CD4-positive, alpha-beta T cell treated with Interleukin-4 for 4 hours (primary cell): Measurements from ENCODE around the gene LRRC3.

Experiments used
- DNase-seq: peaks from one replicate; pipeline ENCODE4 v3.0.0-alpha.2; 2020

Gene LRRC3

DNA sequence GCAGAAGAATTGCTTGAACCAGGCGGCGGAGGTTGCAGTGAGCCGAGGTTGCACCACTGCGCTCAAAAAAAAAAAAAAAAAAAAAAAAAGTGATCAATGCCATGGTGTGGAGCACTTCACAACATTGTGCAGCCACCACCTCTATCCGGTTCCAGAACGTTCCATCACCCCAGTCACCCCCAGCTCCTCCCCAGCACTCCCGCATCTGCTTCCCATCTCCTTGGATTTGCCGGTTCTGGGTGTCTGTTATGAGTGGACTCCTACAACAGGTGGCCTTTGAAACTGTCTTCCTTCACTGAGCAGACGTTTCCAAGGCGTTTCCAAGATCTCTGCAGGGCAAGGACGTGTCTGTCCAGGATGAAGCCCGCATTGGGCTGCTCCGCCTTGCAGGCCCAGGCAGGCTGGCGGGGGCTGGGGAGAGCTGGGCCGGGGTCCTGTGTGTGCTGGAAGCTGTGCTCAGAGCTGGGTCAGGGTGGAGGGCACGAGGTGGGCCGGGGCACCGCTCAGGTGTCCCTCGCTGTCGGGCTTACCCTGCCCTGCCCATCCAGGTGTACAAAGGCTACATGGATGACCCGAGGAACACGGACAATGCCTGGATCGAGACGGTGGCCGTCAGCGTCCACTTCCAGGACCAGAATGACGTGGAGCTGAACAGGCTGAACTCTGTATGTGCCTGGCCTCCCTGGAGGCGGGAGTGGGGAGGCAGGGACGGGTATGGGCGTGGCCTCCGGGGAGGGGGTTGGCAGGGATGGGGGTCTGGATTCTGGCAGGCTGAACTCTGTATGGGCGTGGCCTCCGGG, 14.9 kb upstream of the LRRC3 start:
- no peak for DNase-seq

DNA sequence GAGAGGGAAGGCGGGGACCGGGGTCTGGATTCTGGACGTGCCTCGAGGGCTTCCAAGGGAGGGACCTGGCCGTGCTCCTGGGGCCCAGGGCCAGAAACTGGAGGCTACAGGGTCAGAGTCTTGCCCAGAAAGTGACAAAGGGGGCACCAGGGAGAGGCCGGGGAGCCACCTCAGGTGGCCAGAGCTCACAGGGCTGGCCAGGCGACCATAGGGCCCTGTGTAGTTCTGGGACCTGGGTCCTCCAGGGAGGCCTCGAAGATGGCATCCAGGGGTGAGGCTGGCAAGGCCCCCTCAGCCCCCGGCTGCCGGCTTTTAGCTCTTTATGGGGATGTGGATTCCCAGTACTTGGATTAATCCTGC, 14.3 kb upstream of the LRRC3 start:
- no peak for DNase-seq

DNA sequence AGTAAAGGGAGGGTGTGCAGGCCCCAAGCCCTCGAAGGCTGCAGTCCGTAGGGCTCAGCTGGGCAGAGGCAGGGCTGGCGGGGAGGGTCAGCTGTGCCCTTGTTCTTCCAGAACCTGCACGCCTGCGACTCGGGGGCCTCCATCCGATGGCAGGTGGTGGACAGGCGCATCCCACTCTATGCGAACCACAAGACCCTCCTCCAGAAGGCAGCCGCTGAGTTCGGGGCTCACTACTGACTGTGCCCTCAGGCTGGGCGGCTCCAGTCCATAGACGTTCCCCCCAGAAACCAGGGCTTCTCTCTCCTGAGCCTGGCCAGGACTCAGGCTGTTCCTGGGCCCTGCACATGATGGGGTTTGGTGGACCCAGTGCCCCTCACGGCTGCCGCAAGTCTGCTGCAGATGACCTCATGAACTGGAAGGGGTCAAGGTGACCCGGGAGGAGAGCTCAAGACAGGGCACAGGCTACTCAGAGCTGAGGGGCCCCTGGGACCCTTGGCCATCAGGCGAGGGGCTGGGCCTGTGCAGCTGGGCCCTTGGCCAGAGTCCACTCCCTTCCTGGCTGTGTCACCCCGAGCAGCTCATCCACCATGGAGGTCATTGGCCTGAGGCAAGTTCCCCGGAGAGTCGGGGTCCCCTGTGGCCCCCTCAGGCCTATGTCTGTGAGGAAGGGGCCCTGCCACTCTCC, 13.6 kb upstream of the LRRC3 start:
- no peak for DNase-seq

DNA sequence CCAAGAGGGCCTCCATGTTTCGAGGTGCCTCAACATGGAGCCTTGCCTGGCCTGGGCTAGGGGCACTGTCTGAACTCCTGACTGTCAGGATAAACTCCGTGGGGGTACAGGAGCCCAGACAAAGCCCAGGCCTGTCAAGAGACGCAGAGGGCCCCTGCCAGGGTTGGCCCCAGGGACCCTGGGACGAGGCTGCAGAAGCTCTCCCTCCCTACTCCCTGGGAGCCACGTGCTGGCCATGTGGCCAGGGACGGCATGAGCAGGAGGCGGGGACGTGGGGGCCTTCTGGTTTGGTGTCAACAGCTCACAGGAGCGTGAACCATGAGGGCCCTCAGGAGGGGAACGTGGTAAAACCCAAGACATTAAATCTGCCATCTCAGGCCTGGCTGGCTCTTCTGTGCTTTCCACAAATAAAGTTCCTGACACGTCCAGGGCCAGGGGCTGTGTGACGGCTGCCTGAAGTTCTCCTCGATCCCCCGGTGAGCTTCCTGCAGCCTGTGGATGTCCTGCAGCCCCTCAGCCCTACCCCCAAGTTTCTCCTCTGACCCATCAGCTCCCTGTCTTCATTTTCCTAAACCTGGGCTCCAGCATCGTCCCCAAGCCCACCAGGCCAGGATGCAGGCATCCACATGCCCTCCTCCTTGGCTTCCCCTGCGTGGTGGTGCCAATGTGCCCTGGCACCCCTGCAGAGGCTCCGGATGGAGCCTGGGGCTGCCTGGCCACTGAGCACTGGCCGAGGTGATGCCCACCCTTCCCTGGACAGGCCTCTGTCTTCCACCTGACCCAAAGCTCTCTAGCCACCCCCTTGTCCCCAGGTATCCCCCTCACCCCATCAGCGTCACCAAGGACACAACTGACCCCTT, 12.8 kb upstream of the LRRC3 start:
- DNase-seq: no peak

DNA sequence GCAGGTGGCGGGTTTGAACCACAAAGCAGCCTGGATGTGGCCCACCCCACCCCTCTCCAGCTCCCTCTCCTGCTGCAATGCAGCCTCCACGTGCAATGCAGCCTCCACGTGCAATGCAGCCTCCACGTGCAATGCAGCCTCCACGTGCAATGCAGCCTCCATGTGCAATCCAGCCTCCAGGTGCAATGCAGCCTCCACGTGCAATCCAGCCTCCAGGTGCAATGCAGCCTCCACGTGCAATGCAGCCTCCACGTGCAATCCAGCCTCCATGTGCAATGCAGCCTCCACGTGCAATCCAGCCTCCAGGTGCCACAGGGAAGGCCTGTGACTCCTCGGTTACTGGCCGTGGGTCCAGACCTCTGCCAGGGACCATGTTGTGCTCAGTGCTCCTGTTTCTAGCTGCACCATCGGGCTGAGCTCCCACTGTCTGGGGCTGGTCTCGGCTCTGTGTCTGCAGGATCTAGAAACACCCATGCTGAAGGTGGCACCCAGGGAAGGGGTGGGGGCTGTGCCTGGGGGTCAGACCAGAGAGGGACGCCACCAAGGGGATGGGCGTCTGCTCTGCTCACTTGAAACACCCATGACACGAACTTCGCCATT, 11.9 kb upstream of the LRRC3 start:
- DNase-seq: no peak

DNA sequence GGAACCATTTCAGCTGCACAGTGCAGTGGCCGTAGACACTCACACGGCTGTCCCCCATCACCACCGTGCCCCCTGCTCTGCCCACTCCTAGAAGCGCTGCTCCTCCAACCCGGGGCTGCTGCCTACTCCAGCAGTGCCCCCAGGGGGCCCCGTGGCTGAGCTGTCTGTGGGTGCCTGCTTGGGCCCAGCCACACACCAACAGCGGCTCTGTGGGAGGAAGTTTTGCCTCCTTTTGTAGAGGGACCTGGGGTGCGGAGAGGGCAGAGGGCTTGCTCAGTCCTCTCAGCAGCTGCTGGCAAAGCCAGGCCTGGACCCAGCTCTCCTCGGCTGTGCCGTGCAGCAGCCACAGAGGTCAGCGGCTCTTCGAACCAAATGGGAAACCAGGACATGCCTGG, 11.4 kb upstream of the LRRC3 start:
- no peak for DNase-seq

DNA sequence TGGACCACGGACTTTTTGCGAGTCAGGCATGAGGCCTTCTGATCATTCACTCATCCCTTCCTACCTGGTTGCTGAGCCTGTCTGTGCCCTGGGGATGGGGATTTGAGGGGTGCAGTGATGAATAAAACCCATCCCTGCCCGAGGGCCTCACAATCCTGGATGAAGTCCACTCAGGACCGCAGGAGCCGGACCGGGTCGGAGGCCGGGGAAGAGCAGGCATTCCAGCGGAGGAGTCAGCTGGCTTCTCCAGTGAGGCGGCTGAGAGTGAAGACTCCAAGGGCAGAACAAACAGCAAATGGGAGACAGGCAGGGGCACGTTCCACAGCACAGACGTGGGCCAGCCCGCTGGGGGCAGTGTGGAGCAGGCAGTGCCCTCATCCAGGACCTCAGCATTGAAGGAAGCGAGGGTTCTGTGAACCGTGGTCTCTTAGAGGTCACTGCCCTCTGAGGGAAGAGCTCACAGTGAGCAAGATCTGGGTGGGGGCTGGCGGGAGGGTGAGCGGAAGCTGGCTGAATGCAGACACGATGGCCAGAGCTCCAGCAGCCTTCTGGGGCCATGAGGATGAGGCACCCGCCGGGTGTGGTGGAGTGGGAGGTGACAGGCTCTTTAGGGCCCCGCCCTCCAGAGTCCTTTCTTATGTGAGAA, 10.9 kb upstream of the LRRC3 start:
- DNase-seq: no peak

DNA sequence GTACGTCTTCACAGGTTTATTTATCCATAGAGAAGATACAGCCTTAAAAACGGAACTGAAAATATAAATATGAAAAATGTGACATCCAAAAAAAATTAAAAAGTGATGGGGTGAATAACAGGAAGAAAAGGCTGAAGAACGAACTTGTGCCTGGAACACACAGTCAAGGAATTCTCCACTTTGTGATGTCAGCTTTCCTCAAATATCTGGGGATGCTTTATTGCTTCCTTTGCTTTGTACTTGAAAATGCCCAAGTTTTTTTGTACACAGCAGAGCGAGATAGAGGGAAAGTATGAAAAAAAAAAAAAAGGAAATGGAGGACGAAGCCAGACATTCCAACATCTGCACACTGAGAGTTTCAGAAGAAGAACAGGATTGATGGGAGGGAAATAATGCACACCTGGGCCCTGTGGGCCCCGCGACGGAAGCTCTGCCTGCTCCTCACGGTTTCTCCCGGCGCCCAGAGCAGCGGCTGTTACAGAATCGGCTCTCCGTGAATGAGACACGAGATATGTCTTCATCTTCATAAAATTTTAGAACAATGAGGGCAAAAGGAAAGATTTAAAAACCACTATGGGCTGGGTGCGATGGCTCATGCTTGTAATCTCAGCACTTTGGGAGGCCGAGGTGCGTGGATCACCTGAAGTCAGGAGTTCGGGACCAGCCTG, 10.0 kb upstream of the LRRC3 start:
- no peak for DNase-seq

DNA sequence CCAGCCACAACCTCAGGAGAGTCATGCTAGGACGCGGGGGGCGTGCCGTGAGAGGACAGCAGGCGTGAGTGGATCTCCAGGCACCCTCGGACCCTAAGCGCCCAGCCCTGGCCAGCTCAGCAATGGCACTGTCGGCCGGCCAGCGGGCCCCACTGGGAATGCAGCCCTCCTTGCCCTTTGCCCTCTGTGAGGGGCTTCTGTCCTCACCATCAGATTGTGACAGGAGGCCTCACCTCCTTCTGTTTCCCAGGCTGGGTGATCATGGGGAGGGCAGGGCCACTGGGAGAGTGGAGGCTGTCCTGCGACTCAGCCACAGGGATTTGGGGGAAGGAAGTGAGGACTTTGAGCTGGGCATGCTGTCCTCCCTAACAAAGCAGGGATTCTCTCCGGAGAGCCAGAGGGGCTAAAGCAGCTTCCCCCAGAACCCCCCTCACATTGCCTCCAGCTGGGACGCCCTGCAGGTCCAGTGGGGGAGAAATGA, 6.6 kb upstream of the LRRC3 start:
- no peak for DNase-seq

DNA sequence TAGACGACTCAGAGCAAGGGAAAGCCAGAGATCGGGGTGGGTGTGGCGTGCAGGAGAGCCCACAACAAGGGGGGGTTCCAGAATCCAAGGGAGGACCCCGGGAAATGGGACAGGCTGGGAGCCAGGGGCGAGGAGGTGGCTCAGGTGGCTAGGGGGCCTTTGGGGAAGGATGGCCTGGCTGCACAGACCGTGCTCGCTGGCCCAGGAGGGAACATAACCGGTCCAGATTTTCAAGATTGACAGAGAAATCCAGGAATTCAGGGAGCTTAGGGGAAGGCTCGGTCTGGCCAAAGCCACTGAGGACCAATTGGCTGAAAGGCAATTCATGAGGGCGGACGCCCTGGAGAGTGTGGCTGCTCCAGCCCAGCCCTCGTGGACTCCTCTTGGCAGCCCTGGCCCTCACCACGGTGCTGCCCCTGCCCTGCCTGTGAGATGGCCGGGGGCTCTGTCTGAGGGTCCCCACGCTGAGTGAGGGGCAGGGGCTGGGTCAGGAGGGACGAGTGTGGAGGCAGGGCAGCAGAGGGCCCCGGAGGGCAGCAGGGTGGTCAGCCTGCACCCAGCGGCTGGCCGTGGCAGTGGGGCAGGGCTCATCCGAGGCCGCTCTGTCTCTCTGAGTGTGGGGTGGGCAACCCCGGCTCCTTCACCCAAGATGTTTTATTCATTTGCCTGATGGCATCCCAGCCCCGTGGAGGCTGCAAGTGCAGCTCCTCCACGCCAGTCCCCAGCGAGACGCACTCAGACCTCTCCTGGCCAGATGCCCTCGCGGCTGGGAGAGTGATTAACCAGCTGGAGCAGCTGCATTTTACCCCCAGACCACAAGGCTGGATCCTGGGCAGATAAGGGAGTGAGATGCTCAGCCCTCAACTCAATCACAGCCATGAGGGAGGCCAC, 5.6 kb upstream of the LRRC3 start:
- DNase-seq: no peak

DNA sequence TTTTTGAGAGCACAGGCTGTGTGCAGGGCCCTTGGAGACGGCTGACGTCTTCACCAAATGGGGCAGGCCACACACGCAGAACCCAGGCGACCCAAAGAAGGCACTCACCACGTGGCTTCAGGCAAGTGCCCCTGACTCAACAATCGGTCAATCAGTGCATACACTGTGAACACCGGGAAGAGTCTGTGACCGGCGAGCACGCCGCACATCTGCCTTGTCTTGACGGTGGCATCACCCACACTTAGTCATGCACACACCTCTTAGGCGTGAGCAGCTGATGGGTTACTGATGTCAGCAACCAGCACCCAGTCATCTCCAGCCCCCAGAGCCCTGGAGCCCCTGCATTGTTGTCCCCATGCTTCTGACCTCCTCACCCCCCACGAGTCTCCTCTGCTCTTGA, 4.9 kb upstream of the LRRC3 start:
- no peak for DNase-seq

DNA sequence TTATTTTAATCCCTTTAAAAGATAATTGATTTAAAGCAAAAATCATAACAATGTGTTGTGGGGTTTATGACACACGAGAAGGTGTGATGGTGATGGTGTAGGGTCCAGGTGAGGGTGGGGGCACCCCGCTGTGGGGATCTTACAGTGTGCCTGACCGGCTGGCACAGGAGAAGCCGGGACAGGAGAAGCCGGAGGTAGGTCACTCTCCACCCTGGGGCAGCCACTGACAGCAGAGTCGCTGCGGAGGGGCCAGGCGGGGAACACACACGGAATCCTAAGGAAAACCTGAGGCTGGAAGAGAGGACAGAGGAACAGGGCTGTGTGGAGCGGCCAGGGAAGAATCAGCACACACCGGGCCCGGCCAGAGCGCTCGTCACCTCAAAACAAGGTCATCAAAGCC, 4.3 kb upstream of the LRRC3 start:
- no peak for DNase-seq

DNA sequence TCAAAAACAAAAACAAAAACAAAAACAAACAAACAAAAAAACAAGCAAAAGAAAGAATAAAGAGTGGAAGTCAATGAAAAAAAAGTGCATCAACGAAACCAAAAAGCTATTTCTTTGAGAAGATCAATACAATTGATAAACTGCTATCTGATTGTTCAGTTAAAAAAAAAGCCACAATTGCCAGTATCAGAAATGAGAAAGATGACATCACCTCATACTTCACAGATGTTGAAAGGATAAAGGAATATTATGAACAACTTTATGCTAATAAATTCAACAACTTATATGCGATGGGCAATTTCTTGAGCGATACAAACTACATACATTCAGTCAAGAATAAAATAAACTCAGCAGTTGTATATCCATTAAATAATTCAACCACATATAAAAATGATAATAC, 2.2 kb upstream of the LRRC3 start:
- DNase-seq: no peak

DNA sequence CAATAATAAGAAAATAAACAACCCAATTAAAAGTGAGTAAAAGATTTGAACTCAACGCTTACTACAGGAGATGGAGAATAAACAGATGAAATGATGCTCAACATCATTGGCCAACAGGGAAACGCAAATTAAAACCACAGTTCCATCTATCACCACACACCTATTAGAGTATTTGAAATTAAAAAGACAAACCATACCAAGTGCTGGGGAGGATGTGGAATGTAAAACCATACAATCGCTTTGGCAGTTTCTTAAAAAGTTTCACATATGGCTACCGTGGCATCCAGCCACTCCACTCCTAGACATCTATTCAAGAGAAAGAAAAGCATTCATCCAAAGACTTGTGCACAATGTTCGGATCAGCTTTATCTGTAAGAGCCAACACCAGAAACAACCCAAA, 1.3 kb upstream of the LRRC3 start:
- no peak for DNase-seq

DNA sequence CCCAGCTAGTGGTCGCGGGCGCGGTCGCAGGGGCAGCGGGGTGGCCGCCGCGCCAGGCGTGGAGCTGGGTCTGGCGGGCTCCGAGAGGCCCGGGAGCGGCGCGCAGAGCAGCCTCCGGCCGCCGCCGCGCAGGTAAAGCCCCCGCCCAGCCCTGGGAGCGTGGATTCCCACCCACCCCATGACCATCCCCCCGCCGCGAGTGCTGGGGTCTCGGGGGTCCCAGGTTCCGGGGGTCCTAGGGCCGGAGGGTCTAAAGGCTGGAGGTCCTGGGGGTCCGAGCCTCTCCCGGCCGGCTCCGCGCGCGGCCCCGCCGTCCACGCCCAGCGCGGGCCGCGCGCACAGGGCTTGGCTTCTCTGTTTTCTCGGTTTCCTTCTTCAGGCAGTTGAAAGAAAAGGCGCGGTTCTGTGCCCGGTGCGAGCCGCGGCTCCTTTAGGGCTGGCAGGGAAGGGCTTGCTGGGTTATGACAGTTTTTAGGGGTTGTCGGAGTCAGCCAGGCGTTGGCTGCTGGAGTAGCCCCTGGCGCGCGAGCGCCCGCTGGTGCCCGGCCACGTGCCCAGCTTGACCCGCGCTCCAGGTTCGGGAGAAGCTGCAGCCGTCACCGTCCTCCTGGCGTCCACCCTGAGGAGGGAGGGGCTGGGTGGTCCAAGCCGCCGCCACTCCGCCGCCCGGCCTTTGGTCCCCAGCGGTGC, 359 bp downstream of the LRRC3 start:
- DNase-seq: peak; percentile 8

DNA sequence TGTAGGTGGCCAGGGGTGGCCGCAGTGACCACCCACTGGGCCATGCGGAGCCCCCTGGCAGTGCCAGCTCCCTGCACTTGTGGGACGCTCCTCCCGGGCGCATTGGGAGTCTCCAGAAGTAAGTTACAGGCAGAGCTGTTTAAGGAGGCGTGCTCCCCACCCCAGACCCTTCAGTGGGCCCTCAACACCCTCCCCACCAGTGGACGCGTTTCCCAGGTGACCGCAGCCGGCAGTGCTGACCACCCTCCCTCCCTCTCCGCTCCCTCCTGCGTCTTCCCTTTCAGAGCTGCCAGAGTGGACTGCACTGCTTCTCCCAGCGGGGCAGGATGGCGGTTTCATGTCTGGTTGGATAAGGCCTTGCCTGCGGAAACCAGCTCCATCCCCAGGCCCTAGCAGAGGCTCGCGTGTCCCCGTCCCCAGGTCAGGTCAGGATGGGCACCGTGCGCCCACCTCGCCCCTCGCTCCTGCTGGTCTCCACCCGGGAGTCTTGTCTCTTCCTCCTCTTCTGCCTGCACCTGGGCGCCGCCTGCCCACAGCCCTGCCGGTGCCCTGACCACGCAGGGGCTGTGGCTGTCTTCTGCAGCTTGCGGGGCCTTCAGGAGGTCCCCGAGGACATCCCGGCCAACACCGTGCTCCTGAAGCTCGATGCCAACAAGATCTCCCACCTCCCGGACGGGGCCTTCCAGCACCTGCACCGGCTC, 1.1 kb downstream of the LRRC3 start:
- DNase-seq: no peak

DNA sequence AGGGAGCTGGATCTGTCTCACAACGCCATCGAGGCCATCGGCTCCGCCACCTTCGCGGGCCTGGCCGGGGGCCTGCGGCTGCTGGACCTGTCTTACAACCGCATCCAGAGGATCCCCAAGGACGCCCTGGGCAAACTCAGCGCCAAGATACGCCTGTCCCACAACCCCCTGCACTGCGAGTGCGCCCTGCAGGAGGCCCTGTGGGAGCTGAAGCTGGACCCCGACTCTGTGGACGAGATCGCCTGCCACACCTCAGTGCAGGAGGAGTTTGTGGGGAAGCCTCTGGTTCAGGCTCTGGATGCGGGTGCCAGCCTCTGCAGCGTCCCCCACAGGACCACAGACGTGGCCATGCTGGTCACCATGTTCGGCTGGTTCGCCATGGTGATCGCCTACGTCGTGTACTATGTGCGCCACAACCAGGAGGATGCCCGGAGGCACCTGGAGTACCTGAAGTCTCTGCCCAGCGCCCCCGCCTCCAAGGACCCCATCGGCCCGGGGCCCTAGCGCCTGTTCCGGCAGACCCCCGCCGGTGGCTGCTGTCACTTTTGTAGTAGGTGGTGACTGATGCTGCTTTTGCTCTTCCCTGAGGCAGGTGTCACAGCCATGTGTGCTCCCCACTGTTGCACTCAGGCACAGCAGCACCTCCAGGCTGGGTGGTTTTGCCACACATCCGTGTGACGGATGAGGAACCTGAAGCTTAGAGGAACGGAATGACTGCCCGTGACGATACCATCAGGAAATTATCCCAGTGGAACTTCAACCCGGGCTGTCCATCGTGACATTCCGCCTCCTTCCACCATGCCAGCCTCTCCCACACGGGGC, 1.8 kb downstream of the LRRC3 start:
- no peak for DNase-seq

DNA sequence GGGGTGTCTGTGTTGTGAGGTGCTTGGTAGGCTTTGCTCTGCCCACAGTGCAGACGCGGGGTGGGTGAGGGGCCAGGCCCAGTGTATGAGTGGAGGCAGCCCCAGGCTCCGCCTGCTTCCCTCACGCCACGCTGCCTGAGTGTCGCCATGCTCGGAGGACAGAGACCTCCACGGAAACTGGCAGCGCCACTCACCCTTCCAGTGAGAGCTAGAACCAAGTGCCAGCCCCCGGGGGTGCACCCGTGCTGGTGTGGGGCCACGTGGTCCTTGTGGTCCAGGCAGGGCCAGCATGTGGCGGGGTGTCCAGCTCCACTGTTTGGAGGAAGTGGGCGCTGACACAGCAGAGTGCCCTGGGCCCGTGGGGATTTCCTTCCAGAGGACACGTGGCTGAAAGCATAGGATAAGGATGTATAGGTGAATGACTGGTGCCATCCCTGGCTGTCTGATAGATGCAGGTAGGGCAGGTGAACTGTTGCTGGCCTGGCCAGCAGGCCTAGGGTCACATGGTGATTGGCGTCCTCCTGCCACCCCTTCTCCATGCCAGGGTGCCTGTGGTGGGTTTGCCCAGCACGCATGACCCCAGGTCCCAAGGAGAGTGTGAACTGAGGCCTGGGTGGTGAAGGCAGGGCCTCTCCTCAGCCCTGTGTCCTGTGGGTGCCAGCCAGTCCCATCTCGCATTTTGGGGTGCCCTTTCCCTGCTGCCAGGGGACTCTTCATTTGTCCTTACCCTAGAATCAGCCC, 3.8 kb downstream of the LRRC3 start:
- DNase-seq: no peak
